ENCODE measurements around the gene COMMD2. TPM values are rescaled to one million over a fixed set of nuclear protein-coding genes. Genes with fewer than 3 reads are reported as not detected.

COMMD2 gene
- total RNA-seq, 1 experiment from 2014 or later = 64.9 TPM

GRCh38 chr3:149796026-149796425, 43.7 kb upstream of the COMMD2 start:
- no peak overlapping the region for H3K27ac Mint-ChIP-seq
- H3K27me3 Mint-ChIP-seq (ENCODE audit: low read depth) = no peaks in the 10 kb centered on the region; the same call in none of the 2 replicates
- Histone ChIP-seq H3K27me3 (ENCODE audit: insufficient read depth, low read length) (no peaks in the 10 kb centered on the region), H2AK5ac (ENCODE audit: insufficient read length, low read length) (no peak overlapping the region), H3K4me1 (ENCODE audit: insufficient read depth, low read length) (no peaks in the 10 kb centered on the region), H3K56ac (ENCODE audit: insufficient read length, low read depth, low read length) (no peak overlapping the region), H2BK5ac (ENCODE audit: insufficient read length, low read length) (no peak overlapping the region), H4K20me1 (ENCODE audit: control insufficient read depth, insufficient read depth, insufficient read length) (no peaks in the 10 kb centered on the region), H2AFZ (ENCODE audit: low read length) (no peak overlapping the region), H3K18ac (ENCODE audit: insufficient read length, low read depth, low read length) (no peak overlapping the region), H3K4ac (ENCODE audit: low read depth, low read length) (no peak overlapping the region), H2BK120ac (ENCODE audit: low read depth, low read length, poor library complexity, severe bottlenecking) (no peak overlapping the region), H3K14ac (ENCODE audit: insufficient read depth, low read length) (no peak overlapping the region), H2BK12ac (ENCODE audit: insufficient read length, low read depth, low read length) (no peak overlapping the region), H3K79me2 (ENCODE audit: insufficient read depth, low read length) (no peaks in the 10 kb centered on the region), H3K23ac (ENCODE audit: insufficient read length, low read depth, low read length) (no peak overlapping the region), H2BK15ac (ENCODE audit: low read depth, low read length) (no peak overlapping the region), H3K27ac (ENCODE audit: insufficient read length, low read depth, low read length) (no peak overlapping the region), H4K5ac (ENCODE audit: insufficient read length, low read depth, low read length) (no peak overlapping the region), H3K4me2 (ENCODE audit: insufficient read depth, insufficient read length, low read length) (no peak overlapping the region), H4K91ac (ENCODE audit: insufficient read length, low read depth, low read length) (no peak overlapping the region), H3K23me2 (ENCODE audit: insufficient read length, low read depth, low read length, poor library complexity, severe bottlenecking) (no peaks in the 10 kb centered on the region), H4K8ac (replicated peaks; ENCODE audit: insufficient read length, low read depth, low read length) (no peak overlapping the region), H3K9ac (ENCODE audit: extremely low read depth, insufficient read length, low read length) (no peak overlapping the region), H2BK20ac (ENCODE audit: low read depth, low read length, poor library complexity, severe bottlenecking) (no peak overlapping the region), H3K9me3 (ENCODE audit: control insufficient read depth, low read depth, low read length) (no peaks in the 10 kb centered on the region), H3T11ph (ENCODE audit: low read length) (no peak overlapping the region), H3K79me1 (ENCODE audit: insufficient read depth, low read depth, low read length, poor library complexity, severe bottlenecking) (no peaks in the 10 kb centered on the region)
- no CpG with 5 or more reads among the region's 1 CpG for WGBS (ENCODE audit: extremely low coverage, insufficient read length, low lambda C conversion rate)
- H3K36me3 Mint-ChIP-seq (ENCODE audit: insufficient read depth in 1 of 3, low read depth in 3 of 3) = no peaks in the 10 kb centered on the region
- no peaks in the 10 kb centered on the region for H3K4me1 Mint-ChIP-seq
- DNase-seq = no peak
- H3K4me3 Mint-ChIP-seq = no peak overlapping the region
- TF ChIP-seq CTCF (conservative IDR thresholded peaks at IDR 0.05) = no peak
- H3K9me3 Mint-ChIP-seq = no peaks in the 10 kb centered on the region; a peak in 1 of 5 replicates
